ENCODE measurements around the gene SYS1. TPM values are rescaled to one million over a fixed set of nuclear protein-coding genes. Genes with fewer than 3 reads are reported as not detected.

Gene SYS1
- total and polyA plus RNA-seq, 2 experiments from 2014 or later, result 7.9 to 21.5 TPM

GRCh38 chr20:45409521-45410272, 46.7 kb downstream of the SYS1 start:
- Histone ChIP-seq H3F3A (replicated peaks; ENCODE audit: low read depth) (peaks cover 11% of the 10 kb centered on the region; the same call in 1 of the 2 replicates), H3K4me3 (no peak overlapping the region), H4K20me1 (replicated peaks; ENCODE audit: insufficient read depth) (no peaks in the 10 kb centered on the region; the same call in 1 of the 2 replicates), H3K4me2 (no peak overlapping the region), H3K36me3 (ENCODE audit: insufficient read depth) (peaks cover 8% of the 10 kb centered on the region), H3K79me2 (replicated peaks; ENCODE audit: insufficient read depth) (peaks cover 9% of the 10 kb centered on the region), H3K27ac (ENCODE audit: low read depth) (no peak overlapping the region), H3K27me3 (ENCODE audit: insufficient read depth) (peaks cover 21% of the 10 kb centered on the region), H2AFZ (no peak overlapping the region), H3K4me1 (ENCODE audit: insufficient read depth) (peaks cover 11% of the 10 kb centered on the region; the same call in 1 of the 2 replicates), H3K9me2 (ENCODE audit: insufficient read depth) (no peaks in the 10 kb centered on the region)
- Mint-ChIP-seq H3K36me3 (ENCODE audit: low read depth) (peaks cover 21% of the 10 kb centered on the region), H3K4me3 (no peak overlapping the region), H3K4me1 (peaks cover 10% of the 10 kb centered on the region), H3K27ac (no peak overlapping the region), H3K27me3 (ENCODE audit: insufficient read depth, low read depth, poor library complexity) (peaks cover 24% of the 10 kb centered on the region), H3K9me3 (no peaks in the 10 kb centered on the region)
- DNase-seq (ENCODE audit: low spot score) (no peak), ATAC-seq (no peak)
- TF ChIP-seq ETS1 (IDR thresholded peaks at IDR 0.05), result no peak
- TF ChIP-seq, protein P1, sequence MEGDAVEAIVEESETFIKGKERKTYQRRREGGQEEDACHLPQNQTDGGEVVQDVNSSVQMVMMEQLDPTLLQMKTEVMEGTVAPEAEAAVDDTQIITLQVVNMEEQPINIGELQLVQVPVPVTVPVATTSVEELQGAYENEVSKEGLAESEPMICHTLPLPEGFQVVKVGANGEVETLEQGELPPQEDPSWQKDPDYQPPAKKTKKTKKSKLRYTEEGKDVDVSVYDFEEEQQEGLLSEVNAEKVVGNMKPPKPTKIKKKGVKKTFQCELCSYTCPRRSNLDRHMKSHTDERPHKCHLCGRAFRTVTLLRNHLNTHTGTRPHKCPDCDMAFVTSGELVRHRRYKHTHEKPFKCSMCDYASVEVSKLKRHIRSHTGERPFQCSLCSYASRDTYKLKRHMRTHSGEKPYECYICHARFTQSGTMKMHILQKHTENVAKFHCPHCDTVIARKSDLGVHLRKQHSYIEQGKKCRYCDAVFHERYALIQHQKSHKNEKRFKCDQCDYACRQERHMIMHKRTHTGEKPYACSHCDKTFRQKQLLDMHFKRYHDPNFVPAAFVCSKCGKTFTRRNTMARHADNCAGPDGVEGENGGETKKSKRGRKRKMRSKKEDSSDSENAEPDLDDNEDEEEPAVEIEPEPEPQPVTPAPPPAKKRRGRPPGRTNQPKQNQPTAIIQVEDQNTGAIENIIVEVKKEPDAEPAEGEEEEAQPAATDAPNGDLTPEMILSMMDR (conservative IDR thresholded peaks at IDR 0.05; ENCODE audit: low read depth in 2 of 2), result no peak
- TF ChIP-seq, protein P2, sequence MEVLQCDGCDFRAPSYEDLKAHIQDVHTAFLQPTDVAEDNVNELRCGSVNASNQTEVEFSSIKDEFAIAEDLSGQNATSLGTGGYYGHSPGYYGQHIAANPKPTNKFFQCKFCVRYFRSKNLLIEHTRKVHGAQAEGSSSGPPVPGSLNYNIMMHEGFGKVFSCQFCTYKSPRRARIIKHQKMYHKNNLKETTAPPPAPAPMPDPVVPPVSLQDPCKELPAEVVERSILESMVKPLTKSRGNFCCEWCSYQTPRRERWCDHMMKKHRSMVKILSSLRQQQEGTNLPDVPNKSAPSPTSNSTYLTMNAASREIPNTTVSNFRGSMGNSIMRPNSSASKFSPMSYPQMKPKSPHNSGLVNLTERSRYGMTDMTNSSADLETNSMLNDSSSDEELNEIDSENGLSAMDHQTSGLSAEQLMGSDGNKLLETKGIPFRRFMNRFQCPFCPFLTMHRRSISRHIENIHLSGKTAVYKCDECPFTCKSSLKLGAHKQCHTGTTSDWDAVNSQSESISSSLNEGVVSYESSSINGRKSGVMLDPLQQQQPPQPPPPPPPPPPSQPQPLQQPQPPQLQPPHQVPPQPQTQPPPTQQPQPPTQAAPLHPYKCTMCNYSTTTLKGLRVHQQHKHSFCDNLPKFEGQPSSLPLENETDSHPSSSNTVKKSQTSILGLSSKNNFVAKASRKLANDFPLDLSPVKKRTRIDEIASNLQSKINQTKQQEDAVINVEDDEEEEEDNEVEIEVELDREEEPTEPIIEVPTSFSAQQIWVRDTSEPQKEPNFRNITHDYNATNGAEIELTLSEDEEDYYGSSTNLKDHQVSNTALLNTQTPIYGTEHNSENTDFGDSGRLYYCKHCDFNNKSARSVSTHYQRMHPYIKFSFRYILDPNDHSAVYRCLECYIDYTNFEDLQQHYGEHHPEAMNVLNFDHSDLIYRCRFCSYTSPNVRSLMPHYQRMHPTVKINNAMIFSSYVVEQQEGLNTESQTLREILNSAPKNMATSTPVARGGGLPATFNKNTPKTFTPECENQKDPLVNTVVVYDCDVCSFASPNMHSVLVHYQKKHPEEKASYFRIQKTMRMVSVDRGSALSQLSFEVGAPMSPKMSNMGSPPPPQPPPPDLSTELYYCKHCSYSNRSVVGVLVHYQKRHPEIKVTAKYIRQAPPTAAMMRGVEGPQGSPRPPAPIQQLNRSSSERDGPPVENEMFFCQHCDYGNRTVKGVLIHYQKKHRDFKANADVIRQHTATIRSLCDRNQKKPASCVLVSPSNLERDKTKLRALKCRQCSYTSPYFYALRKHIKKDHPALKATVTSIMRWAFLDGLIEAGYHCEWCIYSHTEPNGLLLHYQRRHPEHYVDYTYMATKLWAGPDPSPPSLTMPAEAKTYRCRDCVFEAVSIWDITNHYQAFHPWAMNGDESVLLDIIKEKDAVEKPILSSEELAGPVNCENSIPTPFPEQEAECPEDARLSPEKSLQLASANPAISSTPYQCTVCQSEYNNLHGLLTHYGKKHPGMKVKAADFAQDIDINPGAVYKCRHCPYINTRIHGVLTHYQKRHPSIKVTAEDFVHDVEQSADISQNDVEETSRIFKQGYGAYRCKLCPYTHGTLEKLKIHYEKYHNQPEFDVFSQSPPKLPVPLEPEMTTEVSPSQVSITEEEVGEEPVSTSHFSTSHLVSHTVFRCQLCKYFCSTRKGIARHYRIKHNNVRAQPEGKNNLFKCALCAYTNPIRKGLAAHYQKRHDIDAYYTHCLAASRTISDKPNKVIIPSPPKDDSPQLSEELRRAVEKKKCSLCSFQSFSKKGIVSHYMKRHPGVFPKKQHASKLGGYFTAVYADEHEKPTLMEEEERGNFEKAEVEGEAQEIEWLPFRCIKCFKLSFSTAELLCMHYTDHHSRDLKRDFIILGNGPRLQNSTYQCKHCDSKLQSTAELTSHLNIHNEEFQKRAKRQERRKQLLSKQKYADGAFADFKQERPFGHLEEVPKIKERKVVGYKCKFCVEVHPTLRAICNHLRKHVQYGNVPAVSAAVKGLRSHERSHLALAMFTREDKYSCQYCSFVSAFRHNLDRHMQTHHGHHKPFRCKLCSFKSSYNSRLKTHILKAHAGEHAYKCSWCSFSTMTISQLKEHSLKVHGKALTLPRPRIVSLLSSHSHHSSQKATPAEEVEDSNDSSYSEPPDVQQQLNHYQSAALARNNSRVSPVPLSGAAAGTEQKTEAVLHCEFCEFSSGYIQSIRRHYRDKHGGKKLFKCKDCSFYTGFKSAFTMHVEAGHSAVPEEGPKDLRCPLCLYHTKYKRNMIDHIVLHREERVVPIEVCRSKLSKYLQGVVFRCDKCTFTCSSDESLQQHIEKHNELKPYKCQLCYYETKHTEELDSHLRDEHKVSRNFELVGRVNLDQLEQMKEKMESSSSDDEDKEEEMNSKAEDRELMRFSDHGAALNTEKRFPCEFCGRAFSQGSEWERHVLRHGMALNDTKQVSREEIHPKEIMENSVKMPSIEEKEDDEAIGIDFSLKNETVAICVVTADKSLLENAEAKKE (CRISPR knock-in tag; IDR thresholded peaks at IDR 0.05), result no peak
- TF ChIP-seq ZNF331 (CRISPR knock-in tag; IDR thresholded peaks at IDR 0.05; ENCODE audit: low read depth), result no peak
- TF ChIP-seq STAT1 (IDR thresholded peaks at IDR 0.05; ENCODE audit: unreplicated experiment), result no peak
- TF ChIP-seq POLR2AphosphoS5 (IDR thresholded peaks at IDR 0.05; ENCODE audit: low read depth), result no peak
- no peak for TF ChIP-seq EZH2 (IDR thresholded peaks at IDR 0.05; ENCODE audit: low read depth, unreplicated experiment)
- TF ChIP-seq JUNB (IDR thresholded peaks at IDR 0.05; ENCODE audit: unreplicated experiment), result no peak
- TF ChIP-seq NANOG (IDR thresholded peaks at IDR 0.05; ENCODE audit: borderline replicate concordance), result no peak
- TF ChIP-seq CREB1 (CRISPR knock-in tag; IDR thresholded peaks at IDR 0.05; ENCODE audit: low read depth), result no peak
- TF ChIP-seq REST (IDR thresholded peaks at IDR 0.05; ENCODE audit: unreplicated experiment), result no peak
- TF ChIP-seq ZNF114 (CRISPR knock-in tag; IDR thresholded peaks at IDR 0.05), result no peak
- no peak for TF ChIP-seq EZH2phosphoT487 (IDR thresholded peaks at IDR 0.05; ENCODE audit: unreplicated experiment)
